ENCODE measurements around the gene POLDIP2.
A peak's percentile ranks its signal among the peaks of the same experiment; 100 is the strongest.

The POLDIP2 gene

GRCh38 chr17:28320215-28321061 is 36.9 kb downstream of the POLDIP2 start:
- H3K4me3 ChIP-seq (replicated peaks; ENCODE audit: insufficient read depth, low read length): peak overlapping the region; percentile 89
- TF ChIP-seq REST (IDR thresholded peaks at IDR 0.05; ENCODE audit: insufficient replicate concordance, low read depth) (no peak), GABPA (IDR thresholded peaks at IDR 0.05; ENCODE audit: low read depth) (no peak), SPI1 (IDR thresholded peaks at IDR 0.05; ENCODE audit: borderline replicate concordance, low read depth) (no peak), POLR2AphosphoS5 (IDR thresholded peaks at IDR 0.05; ENCODE audit: low read depth) (no peak)
- TF ChIP-seq, protein P1, sequence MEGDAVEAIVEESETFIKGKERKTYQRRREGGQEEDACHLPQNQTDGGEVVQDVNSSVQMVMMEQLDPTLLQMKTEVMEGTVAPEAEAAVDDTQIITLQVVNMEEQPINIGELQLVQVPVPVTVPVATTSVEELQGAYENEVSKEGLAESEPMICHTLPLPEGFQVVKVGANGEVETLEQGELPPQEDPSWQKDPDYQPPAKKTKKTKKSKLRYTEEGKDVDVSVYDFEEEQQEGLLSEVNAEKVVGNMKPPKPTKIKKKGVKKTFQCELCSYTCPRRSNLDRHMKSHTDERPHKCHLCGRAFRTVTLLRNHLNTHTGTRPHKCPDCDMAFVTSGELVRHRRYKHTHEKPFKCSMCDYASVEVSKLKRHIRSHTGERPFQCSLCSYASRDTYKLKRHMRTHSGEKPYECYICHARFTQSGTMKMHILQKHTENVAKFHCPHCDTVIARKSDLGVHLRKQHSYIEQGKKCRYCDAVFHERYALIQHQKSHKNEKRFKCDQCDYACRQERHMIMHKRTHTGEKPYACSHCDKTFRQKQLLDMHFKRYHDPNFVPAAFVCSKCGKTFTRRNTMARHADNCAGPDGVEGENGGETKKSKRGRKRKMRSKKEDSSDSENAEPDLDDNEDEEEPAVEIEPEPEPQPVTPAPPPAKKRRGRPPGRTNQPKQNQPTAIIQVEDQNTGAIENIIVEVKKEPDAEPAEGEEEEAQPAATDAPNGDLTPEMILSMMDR (IDR thresholded peaks at IDR 0.05; ENCODE audit: insufficient read depth, low read length): no peak
- DNase-seq (ENCODE audit: low read depth in 1 of 2, low spot score in 1 of 2): no peak
- no peaks in the 10 kb centered on the region for H3K27me3 ChIP-seq (ENCODE audit: insufficient read depth, poor library complexity, severe bottlenecking)
- no peak overlapping the region; the same call in 1 of the 2 replicates for H3K27ac ChIP-seq (replicated peaks)

GRCh38 chr17:28319598-28319935 is 37.8 kb downstream of the POLDIP2 start:
- DNase-seq (ENCODE audit: low read depth in 1 of 2, low spot score in 1 of 2): no peak

More at GRCh38 chr17:28319598-28319935, 37.8 kb downstream of the POLDIP2 start:
- no peak for TF ChIP-seq REST (IDR thresholded peaks at IDR 0.05; ENCODE audit: insufficient replicate concordance, low read depth)
- TF ChIP-seq, protein P1 (IDR thresholded peaks at IDR 0.05; ENCODE audit: insufficient read depth, low read length): no peak
- no peak for TF ChIP-seq GABPA (IDR thresholded peaks at IDR 0.05; ENCODE audit: low read depth)
- no peak for TF ChIP-seq POLR2AphosphoS5 (IDR thresholded peaks at IDR 0.05; ENCODE audit: low read depth)
- TF ChIP-seq SPI1 (IDR thresholded peaks at IDR 0.05; ENCODE audit: borderline replicate concordance, low read depth): no peak
- peak overlapping the region; percentile 83 for H3K27ac ChIP-seq (replicated peaks)
- peak overlapping the region; percentile 89 for H3K4me3 ChIP-seq (replicated peaks; ENCODE audit: insufficient read depth, low read length)
- H3K27me3 ChIP-seq (ENCODE audit: insufficient read depth, poor library complexity, severe bottlenecking): no peaks in the 10 kb centered on the region
